ENCODE data around the gene PIK3CB.
"Not testable (repeated sequence)": the region's sequence is repeated elsewhere in the genome, so short reads cannot be mapped to it uniquely, and the experiment has no call there.

Gene PIK3CB

GRCh38 chr3:138625707-138626365, 208.9 kb downstream of the PIK3CB start:
- no peak for FAIRE-seq
- DNase-seq (ENCODE audit: low spot score), result peak; percentile 14

GRCh38 chr3:138624518-138624917, 210.2 kb downstream of the PIK3CB start:
- FAIRE-seq, result no peak

GRCh38 chr3:138620431-138620830, 214.3 kb downstream of the PIK3CB start:
- FAIRE-seq, result no peak
- no peak for DNase-seq (ENCODE audit: low spot score)

More at GRCh38 chr3:138624518-138624917, 210.2 kb downstream of the PIK3CB start:
- no peak for DNase-seq (ENCODE audit: low spot score)

- no peak for DNase-seq (ENCODE audit: low spot score)
- FAIRE-seq, result no peak
Observed at GRCh38 chr3:138615462-138615861, 219.3 kb downstream of the PIK3CB start.

GRCh38 chr3:138609898-138610266, 224.8 kb downstream of the PIK3CB start:
- DNase-seq (ENCODE audit: low spot score) (no peak), FAIRE-seq (no peak)

- FAIRE-seq, result no peak
- peak; percentile 65 for DNase-seq (ENCODE audit: low spot score)
Observed at GRCh38 chr3:138608322-138609135, 226.2 kb downstream of the PIK3CB start, which contains the start of gene FAIM. Gene FAIM, plus strand, starts transcription at chr3:138608771. Its CDS starts 10,956 bp downstream, at chr3:138619727.

GRCh38 chr3:138604106-138604595, 230.6 kb downstream of the PIK3CB start:
- FAIRE-seq; DNase-seq (ENCODE audit: low spot score): not testable (repeated sequence)
